Testis (tissue), 3 donors: ENCODE results near the gene U2AF1. TPM values are rescaled to one million over a fixed set of nuclear protein-coding genes. Genes with fewer than 3 reads are reported as not detected.
"Not testable (repeated sequence)": the region's sequence is repeated elsewhere in the genome, so short reads cannot be mapped to it uniquely, and the experiment has no call there.

Experiments used
- DNase-seq: peaks from one replicate; pipeline ENCODE4 v3.0.0-alpha.2; 2019
- H3K27ac ChIP-seq, 2 donors: fragments of 200-600 bp; sonication (generic); one replicate each; pipeline ENCODE4 v1.5.1; 2019
- H3K27me3 ChIP-seq: fragments of 200-600 bp; sonication (generic); one replicate; pipeline ENCODE4 v1.5.1; 2019
- H3K36me3 ChIP-seq: fragments of 200-600 bp; sonication (generic); one replicate; pipeline ENCODE4 v1.5.1; 2017; ENCODE audit warnings: low read depth; ENCODE audit errors: missing control alignments
- H3K4me1 ChIP-seq: fragments of 200-600 bp; sonication (generic); one replicate; pipeline ENCODE4 v1.5.1; 2019
- H3K4me3 ChIP-seq, 2 donors: fragments of 200-600 bp; sonication (generic); one replicate each; pipeline ENCODE4 v1.5.1; 2017 to 2019
- H3K9me3 ChIP-seq: fragments of 200-600 bp; sonication (generic); one replicate; pipeline ENCODE4 v1.5.1; 2017
- WGBS, 2 donors: methylation state at CpG; one replicate each; pipeline ENCODE4 v1.1.5; 2018; 5-methylcytosine and 5-hydroxymethylcytosine counted together
- intact Hi-C: fragments of 100-400 bp; cut with DNase I; formaldehyde crosslinking; loops from one replicate; pipeline ENCODE4 v1.15.1; 2023; ENCODE audit warnings: low total_unique reads
- polyA plus RNA-seq: library from polyadenylated mRNA; stranded (reverse); fragments of 350-450 nt; fragmentation: Illumina TruSeq; extraction: RNeasy Lipid Tissue Mini Kit (QIAGEN cat#74804); gene quantifications from one replicate; pipeline ENCODE4 v1.2.3, GENCODE V29; 2014; ENCODE audit warnings: low read depth, low replicate concordance; ENCODE audit not compliant: insufficient read depth
- total RNA-seq, 2 donors: library from RNA; depleted of rRNA; stranded (reverse); fragments of >200 nt; gene quantifications; one replicate each; pipeline ENCODE4 v1.2.3, GENCODE V29; 2016

Gene U2AF1
- total and polyA plus RNA-seq, 3 donors from 2014 or later = 57.2 to 106 (median 84.3) TPM

DNA sequence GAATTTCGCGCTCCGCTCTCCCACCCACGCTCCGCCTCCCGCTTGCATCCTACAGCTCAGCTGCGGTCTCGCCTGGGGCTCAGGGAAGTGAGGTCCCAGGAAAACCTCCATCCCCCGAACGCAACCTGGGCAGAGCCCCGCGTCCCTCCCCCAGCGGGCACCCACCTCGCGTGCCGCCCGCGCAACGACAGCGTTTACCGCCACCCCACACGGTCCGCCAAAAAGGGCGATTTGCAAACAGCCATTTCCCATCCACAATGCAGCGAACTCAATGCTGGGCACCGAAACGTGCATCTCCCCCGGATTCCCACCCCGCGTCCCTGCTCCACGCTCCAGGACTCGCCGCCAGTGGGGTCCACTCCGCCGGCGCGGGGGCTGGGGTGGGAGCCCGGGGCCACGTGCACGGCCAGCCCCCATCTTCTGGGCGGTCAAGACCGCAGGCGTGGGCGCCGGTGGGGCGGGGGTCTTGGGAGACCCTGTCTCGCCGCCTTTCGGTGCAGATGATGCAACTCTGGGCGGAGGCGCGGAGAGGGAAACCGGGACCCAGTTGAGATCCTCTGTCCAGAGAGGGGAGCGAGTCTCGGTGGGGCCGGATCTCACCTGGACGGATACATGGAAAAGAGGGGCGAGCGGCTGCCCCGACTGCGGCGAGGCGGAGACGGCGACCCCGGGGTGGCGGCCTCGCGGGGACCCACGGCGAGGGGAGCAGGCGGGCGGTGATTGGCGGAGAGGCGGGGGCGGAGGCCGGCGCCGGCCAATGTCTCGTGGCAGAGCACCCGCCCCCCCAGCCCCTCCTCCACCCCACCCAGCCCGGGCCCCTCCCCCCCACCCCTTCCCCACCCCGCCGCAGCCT, 32.0 kb downstream of the U2AF1 start, which contains the start of gene CBS:
Gene CBS (minus strand): TSS at position 666 of the 853 bp plus-strand sequence. CDS start 3,642 bp downstream, outside the sequence.
- H3K4me1 ChIP-seq, H3K27ac ChIP-seq, H3K27me3 ChIP-seq, H3K36me3 ChIP-seq, H3K9me3 ChIP-seq, H3K4me3 ChIP-seq, intact Hi-C loops, DNase-seq: not testable (repeated sequence)
- no CpG with 5 or more reads among the region's 84 CpGs for WGBS, 2 donors

DNA sequence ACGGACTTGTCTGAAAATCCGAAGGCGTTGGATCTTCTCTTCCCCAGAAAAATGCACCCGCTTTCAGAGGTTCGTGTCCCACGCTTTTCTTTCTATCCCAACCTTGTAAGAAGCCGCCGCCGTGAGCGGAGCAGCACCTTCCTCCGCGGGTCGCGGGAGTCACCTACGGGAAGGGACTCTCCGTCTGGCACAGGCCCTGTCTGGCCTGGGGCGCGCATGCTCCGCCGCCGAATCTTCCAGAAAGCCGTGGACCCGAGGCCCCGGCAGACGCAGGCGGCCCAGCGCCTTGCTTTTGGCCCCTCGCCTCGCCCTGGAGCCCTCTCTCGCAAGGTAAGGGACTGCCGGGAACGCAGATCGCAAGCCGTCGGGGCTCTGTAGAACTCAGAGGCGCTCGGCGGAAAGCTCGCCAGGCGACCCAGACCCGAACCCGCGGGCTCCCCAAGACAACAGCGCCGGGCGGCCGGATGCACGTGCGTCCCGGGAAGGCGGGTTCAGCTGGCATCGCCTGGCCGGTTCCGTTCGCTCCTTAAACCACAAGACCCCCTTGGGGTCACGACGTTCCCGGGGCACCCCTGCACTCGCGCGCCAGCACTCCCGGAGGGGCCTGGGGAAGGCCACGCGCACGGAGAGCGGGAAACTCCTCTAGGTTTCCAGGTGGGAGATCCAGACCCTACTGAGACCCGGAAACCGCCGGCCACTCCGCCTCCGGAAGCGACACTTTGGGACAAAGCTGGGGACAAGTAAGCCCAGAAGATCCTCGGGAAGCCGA, 32.8 kb downstream of the U2AF1 start:
- WGBS, 2 donors = no CpG with 5 or more reads among the region's 74 CpGs
- H3K27ac ChIP-seq, DNase-seq, H3K36me3 ChIP-seq, H3K4me3 ChIP-seq, H3K9me3 ChIP-seq, H3K4me1 ChIP-seq, H3K27me3 ChIP-seq, intact Hi-C loops: not testable (repeated sequence)

DNA sequence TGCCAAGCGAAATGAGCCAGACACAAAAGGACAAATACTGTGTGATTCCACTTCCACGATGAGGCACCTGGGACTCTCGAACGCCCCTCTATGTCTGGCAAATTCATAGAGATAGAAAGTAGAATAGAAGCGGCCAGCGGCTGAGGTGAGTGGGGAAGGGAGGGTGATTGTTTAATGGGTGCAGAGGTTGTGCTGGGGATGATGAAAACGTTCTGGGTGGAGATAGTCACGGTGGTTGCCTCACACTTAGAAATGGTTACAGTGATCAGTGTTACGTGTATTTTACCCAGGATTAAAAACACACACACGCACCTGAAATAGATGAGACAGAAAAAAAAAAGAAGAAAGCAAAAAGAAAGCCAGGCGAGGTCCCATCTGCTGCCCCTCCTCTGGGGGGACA, 34.6 kb downstream of the U2AF1 start:
- H3K4me1 ChIP-seq, H3K36me3 ChIP-seq, H3K27ac ChIP-seq, H3K4me3 ChIP-seq, DNase-seq, intact Hi-C loops, H3K27me3 ChIP-seq, H3K9me3 ChIP-seq: not testable (repeated sequence)
- WGBS, 2 donors = no CpG with 5 or more reads among the region's 11 CpGs

- H3K4me3 ChIP-seq, H3K36me3 ChIP-seq, H3K4me1 ChIP-seq, intact Hi-C loops, H3K9me3 ChIP-seq, H3K27ac ChIP-seq, DNase-seq, H3K27me3 ChIP-seq: not testable (repeated sequence)
- no CpG with 5 or more reads among the region's 10 CpGs for WGBS, 2 donors
Observed at GRCh38 chr21:43069682-43070081, 37.7 kb downstream of the U2AF1 start.

DNA sequence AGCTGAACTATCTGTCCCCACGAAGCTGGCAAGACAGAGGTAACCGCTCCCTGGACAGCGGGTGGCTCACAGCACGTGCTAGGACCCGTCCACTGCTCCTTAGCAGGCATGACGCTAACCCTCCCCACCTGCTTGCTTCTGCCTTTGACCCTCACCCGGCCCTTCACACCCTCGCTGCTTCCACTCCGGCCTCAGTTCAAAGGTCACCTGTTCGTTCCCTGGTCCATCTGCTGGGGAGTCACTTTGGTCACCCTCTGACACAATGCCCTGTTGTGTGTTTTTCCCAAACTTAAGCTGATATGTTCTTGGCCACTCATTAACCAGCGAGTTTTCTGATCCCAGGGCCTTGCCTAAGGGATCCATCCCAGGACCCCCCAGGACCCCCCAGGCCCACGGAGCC, 39.3 kb downstream of the U2AF1 start:
- H3K4me3 ChIP-seq, H3K9me3 ChIP-seq, H3K36me3 ChIP-seq, H3K4me1 ChIP-seq, H3K27ac ChIP-seq, DNase-seq, intact Hi-C loops, H3K27me3 ChIP-seq: not testable (repeated sequence)
- WGBS, 2 donors = 90% methylated on average over 5 of the region's 12 CpGs; no CpG with 5 or more reads in 1 of the 2 donors

- H3K27me3 ChIP-seq, H3K4me1 ChIP-seq, H3K9me3 ChIP-seq, H3K36me3 ChIP-seq, H3K27ac ChIP-seq, DNase-seq, intact Hi-C loops, H3K4me3 ChIP-seq: not testable (repeated sequence)
- WGBS, 2 donors = 83 to 89% methylated on average over 2 to 8 of the region's 12 CpGs
Observed at GRCh38 chr21:43066690-43067089, 40.7 kb downstream of the U2AF1 start.

DNA sequence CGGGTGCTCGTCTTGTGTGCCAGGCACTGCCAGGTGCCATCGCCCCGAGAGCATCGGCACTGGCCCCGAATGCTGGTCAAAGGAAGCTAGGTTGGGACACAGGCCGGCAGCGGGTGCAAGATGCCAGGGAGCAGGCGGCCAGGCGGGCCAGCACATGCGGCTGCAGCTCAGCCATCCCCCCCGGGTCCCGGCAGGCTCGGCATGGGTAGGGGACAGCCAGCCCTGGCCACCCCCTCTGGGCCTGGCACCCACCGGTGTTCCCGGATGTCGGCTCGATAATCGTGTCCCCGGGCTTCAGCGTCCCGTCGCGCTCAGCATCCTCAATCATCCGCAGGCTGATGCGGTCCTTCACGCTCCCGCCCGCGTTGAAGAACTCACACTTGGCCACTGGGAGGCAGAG, 41.4 kb downstream of the U2AF1 start:
- H3K4me3 ChIP-seq, H3K9me3 ChIP-seq, H3K27ac ChIP-seq, H3K36me3 ChIP-seq, H3K27me3 ChIP-seq, DNase-seq, intact Hi-C loops, H3K4me1 ChIP-seq: not testable (repeated sequence)
- 96% methylated on average over 19 of the region's 30 CpGs; no CpG with 5 or more reads in 1 of the 2 donors for WGBS, 2 donors

GRCh38 chr21:43064265-43064917, 43.0 kb downstream of the U2AF1 start:
- intact Hi-C loops = not testable (repeated sequence)

DNA sequence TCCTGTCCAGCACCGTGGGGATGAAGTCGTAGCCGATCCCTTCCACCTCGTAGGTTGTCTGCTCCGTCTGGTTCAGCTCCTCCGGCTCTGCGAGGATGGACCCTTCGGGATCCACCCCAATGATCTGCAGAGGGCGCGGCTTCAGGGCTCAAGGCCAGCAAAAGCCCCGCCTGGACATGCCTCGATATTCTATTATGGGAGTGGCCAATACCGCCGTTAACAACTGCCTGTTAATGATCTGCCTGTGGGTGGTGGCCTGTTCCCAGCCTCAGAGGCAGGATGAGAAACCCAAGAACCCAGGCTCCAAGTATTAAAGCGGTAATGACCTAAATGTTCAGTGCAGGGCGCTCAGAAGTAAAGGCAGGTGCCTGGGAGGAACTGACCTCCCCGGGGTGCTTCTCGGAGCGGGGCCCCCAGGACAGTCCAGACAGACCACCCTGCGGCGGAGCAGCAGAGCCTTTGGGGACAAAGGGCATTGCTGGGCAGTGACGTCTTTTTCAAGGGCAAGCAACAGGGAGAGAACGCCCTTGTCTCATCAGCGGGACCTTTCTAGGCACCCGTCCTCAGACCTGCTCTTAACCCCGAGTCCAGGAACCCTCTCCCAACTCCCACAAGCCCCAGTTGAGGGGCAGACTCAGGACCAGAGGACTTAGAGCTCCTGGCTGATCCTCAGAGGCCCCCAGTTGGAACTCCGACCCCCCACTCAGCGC, 44.3 kb downstream of the U2AF1 start:
- H3K9me3 ChIP-seq, H3K36me3 ChIP-seq, intact Hi-C loops, H3K27me3 ChIP-seq, DNase-seq, H3K4me3 ChIP-seq, H3K4me1 ChIP-seq, H3K27ac ChIP-seq: not testable (repeated sequence)
- WGBS, 2 donors = no CpG with 5 or more reads among the region's 28 CpGs

More at GRCh38 chr21:43064265-43064917, 43.0 kb downstream of the U2AF1 start:
- not testable (repeated sequence) for H3K4me1 ChIP-seq, H3K4me3 ChIP-seq, H3K36me3 ChIP-seq, DNase-seq, H3K27ac ChIP-seq, H3K27me3 ChIP-seq, H3K9me3 ChIP-seq
- WGBS, 2 donors = no CpG with 5 or more reads among the region's 22 CpGs

- intact Hi-C loops, DNase-seq, H3K4me1 ChIP-seq, H3K27ac ChIP-seq, H3K4me3 ChIP-seq, H3K36me3 ChIP-seq, H3K27me3 ChIP-seq, H3K9me3 ChIP-seq: not testable (repeated sequence)
- WGBS, 2 donors = no CpG with 5 or more reads among the region's 13 CpGs
Observed at GRCh38 chr21:43053112-43053511, 54.3 kb downstream of the U2AF1 start.
